ENCODE data around the gene TIAM1. TPM values are rescaled to one million over a fixed set of nuclear protein-coding genes. Genes with fewer than 3 reads are reported as not detected.

TIAM1 gene
- total and polyA plus RNA-seq, 11 donors: 0.31 to 9.4 (median 1.1) TPM

DNA sequence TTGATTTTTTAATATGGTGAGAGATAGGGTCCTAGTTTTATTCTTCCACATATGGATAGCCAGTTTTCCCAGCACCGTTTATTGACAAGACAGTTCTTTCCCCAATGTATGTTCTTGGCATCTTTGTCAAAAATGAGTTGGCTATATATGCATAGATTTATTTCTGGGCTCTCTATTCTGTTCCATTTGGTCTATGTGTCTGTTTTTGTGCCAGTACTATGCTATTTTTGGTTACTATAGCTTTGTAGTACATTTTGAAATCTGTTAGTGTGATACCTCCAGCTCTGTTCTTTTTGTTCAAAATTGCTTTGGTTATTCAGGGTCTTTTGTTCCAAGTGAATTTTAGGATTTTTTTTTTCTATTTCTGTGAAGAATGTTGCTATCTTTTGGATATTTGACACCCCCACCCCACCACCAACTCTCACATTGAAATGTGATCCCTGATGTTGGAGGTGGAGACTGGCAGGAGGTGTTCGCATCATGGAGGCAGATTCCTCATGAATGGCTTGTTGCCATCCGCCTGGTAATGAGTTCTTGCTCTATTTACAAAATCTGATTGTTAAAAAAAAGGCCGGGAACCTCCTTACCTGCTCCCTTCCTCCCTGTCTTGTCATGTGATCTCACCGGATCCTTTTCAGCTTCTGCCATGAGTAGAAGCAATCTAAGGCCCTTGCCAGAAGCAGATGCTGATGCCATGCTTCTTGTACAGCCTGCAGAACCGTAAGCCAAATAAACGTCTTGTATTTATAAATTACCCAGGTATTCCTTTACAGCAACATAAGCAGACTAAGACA, 251.0 kb downstream of the TIAM1 start:
- intact Hi-C loops (cut with DNase I): loop anchor here in 1 of 10 donors (10.0 kb wide), 1 partner anchor 512 kb away; no protein-coding TSS in a partner anchor
- H3K27me3 ChIP-seq: peaks cover 0 to 6% (median 0%) of the 10 kb centered on the region in 9 donors
- no peaks in the 10 kb centered on the region for H3K36me3 ChIP-seq
- ATAC-seq: no peak
- no peak for TF ChIP-seq POLR2A (IDR thresholded peaks at IDR 0.05)
- TF ChIP-seq, protein P1, sequence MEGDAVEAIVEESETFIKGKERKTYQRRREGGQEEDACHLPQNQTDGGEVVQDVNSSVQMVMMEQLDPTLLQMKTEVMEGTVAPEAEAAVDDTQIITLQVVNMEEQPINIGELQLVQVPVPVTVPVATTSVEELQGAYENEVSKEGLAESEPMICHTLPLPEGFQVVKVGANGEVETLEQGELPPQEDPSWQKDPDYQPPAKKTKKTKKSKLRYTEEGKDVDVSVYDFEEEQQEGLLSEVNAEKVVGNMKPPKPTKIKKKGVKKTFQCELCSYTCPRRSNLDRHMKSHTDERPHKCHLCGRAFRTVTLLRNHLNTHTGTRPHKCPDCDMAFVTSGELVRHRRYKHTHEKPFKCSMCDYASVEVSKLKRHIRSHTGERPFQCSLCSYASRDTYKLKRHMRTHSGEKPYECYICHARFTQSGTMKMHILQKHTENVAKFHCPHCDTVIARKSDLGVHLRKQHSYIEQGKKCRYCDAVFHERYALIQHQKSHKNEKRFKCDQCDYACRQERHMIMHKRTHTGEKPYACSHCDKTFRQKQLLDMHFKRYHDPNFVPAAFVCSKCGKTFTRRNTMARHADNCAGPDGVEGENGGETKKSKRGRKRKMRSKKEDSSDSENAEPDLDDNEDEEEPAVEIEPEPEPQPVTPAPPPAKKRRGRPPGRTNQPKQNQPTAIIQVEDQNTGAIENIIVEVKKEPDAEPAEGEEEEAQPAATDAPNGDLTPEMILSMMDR (IDR thresholded peaks at IDR 0.05): no peak
- 83 to 88% (median 86%) methylated on average over 7 of the region's 7 CpGs for WGBS, 4 donors
- H3K27ac ChIP-seq: no peak overlapping the region
- DNase-seq: no peak
- peaks cover 0 to 4% (median 0%) of the 10 kb centered on the region in 12 donors for H3K9me3 ChIP-seq
- no peaks in the 10 kb centered on the region for H3K4me1 ChIP-seq
- H3K4me3 ChIP-seq: no peak overlapping the region

DNA sequence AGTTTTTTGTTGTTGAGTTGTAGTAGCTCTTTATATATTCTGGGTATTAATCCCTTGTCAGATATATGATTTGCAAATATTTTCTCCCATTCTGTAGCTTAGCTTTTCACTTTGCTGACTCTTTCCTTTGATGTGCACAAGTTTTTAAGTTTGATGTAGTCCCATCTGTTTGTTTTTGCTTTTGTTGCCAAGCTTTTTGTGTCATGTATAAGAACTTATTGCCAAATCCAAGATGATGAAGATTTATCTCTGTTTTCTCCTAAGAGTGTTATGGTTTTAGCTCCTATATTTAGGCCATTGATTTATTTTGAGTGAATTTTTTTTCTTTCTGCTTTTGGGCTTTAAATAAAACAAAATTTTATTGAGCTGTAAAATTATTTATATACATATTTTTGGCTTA, 253.7 kb downstream of the TIAM1 start:
- H3K9me3 ChIP-seq: peaks cover 0 to 4% (median 0%) of the 10 kb centered on the region in 12 donors
- H3K4me3 ChIP-seq: no peak overlapping the region
- TF ChIP-seq, protein P1 (IDR thresholded peaks at IDR 0.05): no peak
- no peak for TF ChIP-seq POLR2A (IDR thresholded peaks at IDR 0.05)
- intact Hi-C loops (cut with DNase I): loop anchor here in 1 of 10 donors (10.0 kb wide), 1 partner anchor 514 kb away; no protein-coding TSS in a partner anchor
- no peak for DNase-seq
- H3K36me3 ChIP-seq: no peaks in the 10 kb centered on the region
- H3K27me3 ChIP-seq: peaks cover 0 to 5% (median 0%) of the 10 kb centered on the region in 9 donors
- ATAC-seq: no peak
- H3K4me1 ChIP-seq: peaks cover 0 to 5% (median 0%) of the 10 kb centered on the region in 12 donors
- H3K27ac ChIP-seq: no peak overlapping the region

DNA sequence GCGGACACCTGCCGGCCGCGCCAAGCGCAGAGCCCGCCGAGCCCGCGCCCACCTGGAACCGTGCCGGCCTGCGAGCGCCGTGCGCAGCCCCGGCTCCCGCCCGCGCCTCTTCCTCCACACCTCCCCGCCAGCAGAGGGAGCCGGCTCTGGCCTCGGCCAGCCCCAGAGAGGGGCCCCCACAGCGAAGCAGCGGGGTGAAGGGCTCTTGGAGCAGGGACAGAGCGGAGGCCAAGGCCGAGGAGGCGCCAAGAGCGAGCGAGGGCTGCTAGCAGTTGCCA, 255.6 kb downstream of the TIAM1 start:
- peaks cover 0 to 5% (median 0%) of the 10 kb centered on the region in 12 donors for H3K4me1 ChIP-seq
- peaks cover 0 to 3% (median 0%) of the 10 kb centered on the region in 9 donors for H3K27me3 ChIP-seq
- intact Hi-C loops (cut with DNase I): loop anchor here (5.0 to 10.0 kb wide), 8 partner anchors 254 to 1046 kb away; partner anchors contain the start of genes KRTAP15-1 (in 7 of the 10) and KRTAP23-1 (in 4 of the 10)
- H3K27ac ChIP-seq: no peak overlapping the region
- H3K4me3 ChIP-seq: no peak overlapping the region
- DNase-seq: peak in 1 of 5 donors; percentile 26
- no peak for ATAC-seq
- H3K9me3 ChIP-seq: peaks cover 0 to 4% (median 0%) of the 10 kb centered on the region in 12 donors
- WGBS, 4 donors: 74 to 83% (median 80%) methylated on average over 23 to 29 of the region's 29 CpGs
- H3K36me3 ChIP-seq: no peaks in the 10 kb centered on the region
- TF ChIP-seq POLR2A (IDR thresholded peaks at IDR 0.05): no peak
- TF ChIP-seq, protein P1 (IDR thresholded peaks at IDR 0.05): no peak

DNA sequence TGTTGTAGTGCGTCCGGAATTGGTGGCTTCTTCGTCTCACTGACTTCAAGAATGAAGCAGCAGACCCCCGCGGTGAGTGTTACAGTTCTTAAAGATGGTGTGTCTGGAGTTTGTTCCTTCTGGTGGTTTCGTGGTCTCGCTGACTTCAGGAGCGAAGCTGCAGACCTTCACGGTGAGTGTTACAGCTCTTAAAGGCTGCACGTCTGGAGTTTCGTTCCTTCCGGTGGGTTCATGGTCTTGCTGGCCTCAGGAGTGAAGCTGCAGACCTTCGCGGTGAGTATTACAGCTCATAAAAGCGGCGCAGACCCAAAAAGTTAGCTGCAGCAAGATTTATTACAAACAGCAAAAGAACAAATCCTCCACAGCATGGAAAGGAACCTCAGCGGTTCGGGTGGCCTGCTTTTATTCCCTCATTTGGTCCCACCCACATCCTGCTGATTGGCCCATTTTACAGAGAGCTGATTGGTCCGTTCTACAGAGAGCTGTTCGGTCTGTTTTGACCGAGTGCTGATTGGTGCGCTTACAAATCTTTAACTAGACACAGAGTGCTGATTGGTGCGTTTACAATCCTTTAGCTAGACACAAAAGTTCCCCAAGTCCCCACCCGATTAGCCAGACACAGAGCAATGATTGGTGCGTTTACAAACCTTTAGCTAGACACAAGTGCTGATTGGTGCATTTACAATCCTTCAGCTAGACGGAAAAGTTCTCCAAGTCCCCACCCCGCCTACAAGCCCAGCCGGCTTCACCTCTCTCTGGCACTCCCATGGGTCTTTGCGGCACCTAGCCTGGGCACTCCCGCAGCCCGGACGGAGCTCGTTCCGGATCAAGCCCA, 256.2 kb downstream of the TIAM1 start:
- peaks cover 0 to 5% (median 0%) of the 10 kb centered on the region in 12 donors for H3K4me1 ChIP-seq
- TF ChIP-seq POLR2A (IDR thresholded peaks at IDR 0.05): no peak
- TF ChIP-seq, protein P1 (IDR thresholded peaks at IDR 0.05): no peak
- ATAC-seq (no peak), DNase-seq (no peak)
- no peak overlapping the region for H3K27ac ChIP-seq
- no peak overlapping the region for H3K4me3 ChIP-seq
- H3K36me3 ChIP-seq: no peaks in the 10 kb centered on the region
- H3K27me3 ChIP-seq: no peaks in the 10 kb centered on the region
- 81 to 87% (median 82%) methylated on average over 33 to 34 of the region's 34 CpGs for WGBS, 4 donors
- H3K9me3 ChIP-seq: peaks cover 0 to 4% (median 0%) of the 10 kb centered on the region in 12 donors
- intact Hi-C loops (cut with DNase I): loop anchor here (2.0 to 10.0 kb wide), 10 partner anchors 253 to 1046 kb away; partner anchors contain the start of genes KRTAP15-1 (in 7 of the 10) and KRTAP23-1 (in 4 of the 10)

All from heart left ventricle (tissue), 16 donors.